ENCODE results near the gene PCGF3.
"Not testable (repeated sequence)": the region's sequence is repeated elsewhere in the genome, so short reads cannot be mapped to it uniquely, and the experiment has no call there.

Gene PCGF3

GRCh38 chr4:806979-807378 lies 101.3 kb downstream of the PCGF3 start:
- DNase-seq = not testable (repeated sequence)

GRCh38 chr4:807792-808191 lies 102.2 kb downstream of the PCGF3 start:
- DNase-seq = no peak

- DNase-seq = no peak
These were observed 103.4 kb downstream of the PCGF3 start for GRCh38 chr4:808860-809570.

- no peak for DNase-seq
These were observed 108.3 kb downstream of the PCGF3 start for GRCh38 chr4:813900-814299.

GRCh38 chr4:814312-814850 lies 108.7 kb downstream of the PCGF3 start:
- no peak for DNase-seq

GRCh38 chr4:815464-816146 lies 110.0 kb downstream of the PCGF3 start:
- DNase-seq = no peak

- no peak for DNase-seq
These were observed 112.7 kb downstream of the PCGF3 start for GRCh38 chr4:818106-818921.

- DNase-seq = no peak
These were observed 114.0 kb downstream of the PCGF3 start for GRCh38 chr4:819401-820229.

Data from amniotic stem cell (primary cell).